ENCODE results near the gene MARK4. TPM values are rescaled to one million over a fixed set of nuclear protein-coding genes. Genes with fewer than 3 reads are reported as not detected.

The MARK4 gene
- total and polyA plus RNA-seq, 2 experiments from 2014 or later: 16.6 to 38.6 TPM

- no peak for TF ChIP-seq REST (IDR thresholded peaks at IDR 0.05; ENCODE audit: unreplicated experiment)
- TF ChIP-seq POLR2AphosphoS5 (IDR thresholded peaks at IDR 0.05; ENCODE audit: low read depth): no peak
- TF ChIP-seq STAT1 (IDR thresholded peaks at IDR 0.05; ENCODE audit: unreplicated experiment): no peak
- TF ChIP-seq ZNF114 (CRISPR knock-in tag; IDR thresholded peaks at IDR 0.05): no peak
- TF ChIP-seq EZH2 (IDR thresholded peaks at IDR 0.05; ENCODE audit: low read depth, unreplicated experiment): no peak
Measured at GRCh38 chr19:45245334-45245787, 5.7 kb upstream of the MARK4 start, which contains the start of gene EXOC3L2 (continued).

GRCh38 chr19:45245826-45246225 lies 5.2 kb upstream of the MARK4 start:
- H3K36me3 Mint-ChIP-seq (ENCODE audit: low read depth): no peaks in the 10 kb centered on the region
- Histone ChIP-seq H3K4me3 (no peak overlapping the region), H3F3A (replicated peaks; ENCODE audit: low read depth) (peaks cover 4% of the 10 kb centered on the region; the same call in 1 of the 2 replicates), H3K27me3 (ENCODE audit: insufficient read depth) (peaks cover 20% of the 10 kb centered on the region), H3K36me3 (ENCODE audit: insufficient read depth) (no peaks in the 10 kb centered on the region), H3K4me2 (no peak overlapping the region), H3K27ac (ENCODE audit: low read depth) (no peak overlapping the region), H2AFZ (no peak overlapping the region), H3K79me2 (replicated peaks; ENCODE audit: insufficient read depth) (no peaks in the 10 kb centered on the region), H3K9me2 (ENCODE audit: insufficient read depth) (no peaks in the 10 kb centered on the region), H3K4me1 (ENCODE audit: insufficient read depth) (peaks cover 7% of the 10 kb centered on the region; the same call in 1 of the 2 replicates), H4K20me1 (replicated peaks; ENCODE audit: insufficient read depth) (no peaks in the 10 kb centered on the region)
- H3K27ac Mint-ChIP-seq: no peak overlapping the region
- no peak overlapping the region; the same call in 2 of the 3 replicates for H3K4me3 Mint-ChIP-seq
- peaks cover 22% of the 10 kb centered on the region for H3K27me3 Mint-ChIP-seq (ENCODE audit: insufficient read depth, low read depth, poor library complexity)
- ATAC-seq (no peak), DNase-seq (ENCODE audit: low spot score) (no peak)
- H3K9me3 Mint-ChIP-seq: no peaks in the 10 kb centered on the region
- H3K4me1 Mint-ChIP-seq: peaks cover 8% of the 10 kb centered on the region
- no peak for TF ChIP-seq CREB1 (CRISPR knock-in tag; IDR thresholded peaks at IDR 0.05; ENCODE audit: low read depth)
- no peak for TF ChIP-seq ETS1 (IDR thresholded peaks at IDR 0.05)
- no peak for TF ChIP-seq STAT1 (IDR thresholded peaks at IDR 0.05; ENCODE audit: unreplicated experiment)
- no peak for TF ChIP-seq NANOG (IDR thresholded peaks at IDR 0.05; ENCODE audit: borderline replicate concordance)
- TF ChIP-seq EZH2phosphoT487 (IDR thresholded peaks at IDR 0.05; ENCODE audit: unreplicated experiment): no peak
- TF ChIP-seq REST (IDR thresholded peaks at IDR 0.05; ENCODE audit: unreplicated experiment): no peak
- no peak for TF ChIP-seq JUNB (IDR thresholded peaks at IDR 0.05; ENCODE audit: unreplicated experiment)
- TF ChIP-seq ZNF114 (CRISPR knock-in tag; IDR thresholded peaks at IDR 0.05): no peak
- no peak for TF ChIP-seq ZNF331 (CRISPR knock-in tag; IDR thresholded peaks at IDR 0.05; ENCODE audit: low read depth)
